ENCODE data around the gene PRKCI.
"Not testable (repeated sequence)": the region's sequence is repeated elsewhere in the genome, so short reads cannot be mapped to it uniquely, and the experiment has no call there.

PRKCI gene

DNA sequence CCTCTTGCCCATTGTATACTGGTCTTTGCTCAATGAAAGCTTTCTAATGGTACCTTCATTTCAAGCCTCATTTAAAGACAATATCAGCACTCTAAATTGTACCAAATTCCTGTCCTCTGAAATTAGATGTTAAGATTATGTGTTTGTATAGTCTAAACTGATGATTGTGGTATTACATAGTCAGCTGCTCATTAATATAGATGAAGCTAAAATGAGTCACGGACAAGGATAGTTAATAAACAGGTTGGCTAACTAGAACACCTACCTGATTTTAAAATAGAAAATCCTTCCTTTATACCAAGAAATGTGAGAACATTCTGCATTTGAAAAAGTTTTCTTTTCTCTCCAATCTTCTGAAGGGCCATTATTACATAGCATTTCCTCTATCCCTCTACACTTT lies 2.9 kb downstream of the PRKCI start:
- no peak for DNase-seq

- no peak for DNase-seq
Measured at GRCh38 chr3:170226426-170226960, 4.3 kb downstream of the PRKCI start.

GRCh38 chr3:170228093-170228766 lies 6.0 kb downstream of the PRKCI start:
- no peak for DNase-seq

DNA sequence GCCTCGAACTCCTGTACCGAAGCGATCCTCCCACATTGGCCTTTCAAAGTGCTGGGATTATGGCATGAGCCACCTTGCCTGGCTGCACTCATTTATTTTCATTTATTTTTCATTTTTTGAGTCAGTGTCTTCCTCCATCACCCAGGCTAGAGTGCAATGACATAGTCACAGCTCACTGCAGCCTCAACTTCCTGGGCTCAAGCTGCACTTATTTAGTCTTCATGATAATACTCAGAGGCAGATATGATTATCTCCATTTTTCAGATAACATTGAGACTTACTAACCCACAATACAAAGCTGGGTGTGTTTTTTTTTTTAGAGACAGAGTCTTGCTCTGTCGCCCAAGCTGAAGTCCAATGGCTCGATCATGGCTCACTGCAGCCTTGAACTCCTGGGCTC lies 10.0 kb downstream of the PRKCI start:
- DNase-seq, result no peak

GRCh38 chr3:170233530-170233929 lies 11.3 kb downstream of the PRKCI start:
- DNase-seq, result no peak

GRCh38 chr3:170240142-170240541 lies 17.9 kb downstream of the PRKCI start:
- DNase-seq, result no peak

GRCh38 chr3:170240671-170241070 lies 18.4 kb downstream of the PRKCI start:
- no peak for DNase-seq

GRCh38 chr3:170244576-170244975 lies 22.4 kb downstream of the PRKCI start:
- no peak for DNase-seq

GRCh38 chr3:170247875-170248274 lies 25.7 kb downstream of the PRKCI start:
- DNase-seq, result no peak

GRCh38 chr3:170256597-170256996 lies 34.4 kb downstream of the PRKCI start:
- DNase-seq, result no peak

DNA sequence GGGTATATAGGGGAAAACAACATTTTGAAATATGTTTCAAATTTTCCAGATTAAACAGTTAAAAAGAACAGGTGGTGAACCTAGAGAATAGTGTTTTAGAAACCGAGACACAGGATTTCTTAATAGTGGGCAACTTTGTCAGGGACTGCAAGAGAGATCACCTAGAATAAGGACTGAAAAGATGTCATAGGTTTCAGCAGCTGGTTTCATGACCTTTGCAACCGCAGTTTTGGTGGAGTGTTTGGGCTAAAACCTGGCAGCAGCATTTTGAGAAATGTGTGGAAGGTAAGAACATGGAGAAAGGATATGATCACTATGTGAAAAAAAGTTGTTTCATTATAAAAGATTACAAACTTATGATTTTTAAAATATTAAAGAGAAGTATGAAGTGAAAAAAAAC lies 34.9 kb downstream of the PRKCI start:
- DNase-seq, result no peak

GRCh38 chr3:170258105-170258487 lies 35.9 kb downstream of the PRKCI start:
- no peak for DNase-seq

- DNase-seq, result no peak
Measured at GRCh38 chr3:170259907-170260306, 37.7 kb downstream of the PRKCI start.

- no peak for DNase-seq
Measured at GRCh38 chr3:170267793-170268192, 45.6 kb downstream of the PRKCI start.

DNA sequence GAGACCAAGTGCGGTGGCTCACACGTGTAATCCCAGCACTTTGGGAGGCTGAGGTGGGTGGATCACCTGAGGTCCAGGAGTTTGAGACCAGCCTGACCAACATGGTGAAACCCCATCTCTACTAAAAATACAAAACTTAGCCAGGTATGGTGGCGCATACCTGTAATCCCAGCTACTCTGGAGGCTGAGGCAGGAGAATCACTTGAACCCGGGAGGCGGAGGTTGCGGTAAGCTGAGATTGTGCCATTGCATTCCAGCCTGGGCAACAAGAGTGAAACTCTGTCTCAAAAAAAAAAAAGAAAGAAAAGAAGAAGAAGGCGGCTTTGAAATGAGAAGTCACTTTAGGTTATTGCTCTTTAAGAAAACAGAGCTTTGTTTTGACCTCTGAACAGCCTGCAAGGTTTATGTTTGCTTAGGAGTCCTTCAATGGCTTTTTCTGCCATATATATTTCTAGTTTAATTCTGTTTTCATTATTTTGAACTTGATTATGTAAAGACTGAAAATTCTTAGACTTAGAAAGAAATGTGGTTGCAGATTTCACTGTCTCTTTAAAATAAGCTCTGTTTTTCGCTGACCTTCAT lies 47.5 kb downstream of the PRKCI start:
- DNase-seq, result not testable (repeated sequence)

DNA sequence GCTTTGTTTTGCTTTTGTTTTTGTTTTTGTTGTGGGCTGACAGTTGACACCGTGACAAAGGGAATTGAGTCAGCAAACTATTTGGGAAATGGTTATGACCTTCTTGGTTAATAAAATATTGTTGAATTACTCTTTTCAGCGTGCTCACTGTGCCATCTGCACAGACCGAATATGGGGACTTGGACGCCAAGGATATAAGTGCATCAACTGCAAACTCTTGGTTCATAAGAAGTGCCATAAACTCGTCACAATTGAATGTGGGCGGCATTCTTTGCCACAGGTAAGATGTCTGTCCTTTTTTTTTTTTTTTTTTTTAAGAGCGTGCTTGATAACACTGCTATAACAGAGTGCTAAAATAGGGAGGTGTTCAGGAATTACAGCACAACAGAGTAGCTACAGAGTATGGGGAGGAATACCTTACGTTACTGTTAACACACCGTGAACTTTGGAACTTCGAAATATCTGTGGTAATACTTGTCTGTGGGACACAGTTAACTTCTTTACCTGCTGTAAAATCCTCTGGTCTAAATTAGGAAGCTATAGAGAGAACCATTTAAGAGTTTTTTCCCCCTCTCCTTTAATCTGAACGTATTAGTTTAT lies 48.2 kb downstream of the PRKCI start:
- no peak for DNase-seq

- DNase-seq, result no peak
Measured at GRCh38 chr3:170274641-170275040, 52.4 kb downstream of the PRKCI start.

- DNase-seq, result no peak
Measured at GRCh38 chr3:170275832-170276231, 53.6 kb downstream of the PRKCI start.

GRCh38 chr3:170277311-170277710 lies 55.1 kb downstream of the PRKCI start:
- DNase-seq, result not testable (repeated sequence)

DNA sequence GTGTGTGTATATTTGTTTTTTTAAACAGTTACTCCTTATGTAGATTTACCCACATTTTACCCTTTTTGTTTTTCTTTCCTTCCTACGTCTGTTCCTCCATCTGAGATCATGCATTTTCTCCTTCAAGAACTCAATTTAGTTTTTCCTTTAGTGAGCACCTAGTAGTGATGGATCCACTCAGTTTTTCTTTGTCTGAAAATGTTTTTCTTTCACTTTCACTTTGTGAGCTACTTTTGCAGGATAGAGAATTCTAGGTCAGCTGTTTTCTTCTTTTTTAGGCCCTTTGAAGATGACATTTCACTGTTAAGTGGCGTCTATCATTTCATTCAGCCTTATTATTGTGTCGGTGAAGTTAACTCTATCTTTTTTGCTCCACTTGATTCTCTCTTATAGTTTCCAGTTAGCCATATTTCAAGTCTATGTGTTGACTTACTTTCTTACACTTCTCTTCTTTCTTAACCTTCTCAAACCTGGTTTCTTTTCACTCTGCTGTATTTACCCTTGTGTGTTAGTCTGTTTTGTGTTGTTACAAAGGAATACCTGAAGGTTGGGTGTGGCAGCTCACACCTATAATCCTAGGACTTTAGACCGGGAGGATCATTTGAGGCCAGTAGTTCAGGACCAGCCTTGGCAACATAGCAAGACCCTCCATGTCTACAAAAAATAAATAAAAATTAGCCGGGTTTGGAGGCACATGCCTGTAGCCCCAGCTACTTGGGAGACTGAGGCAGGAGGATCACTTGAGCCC lies 55.8 kb downstream of the PRKCI start:
- DNase-seq, result no peak

- no peak for DNase-seq
Measured at GRCh38 chr3:170278627-170279026, 56.4 kb downstream of the PRKCI start.

DNA sequence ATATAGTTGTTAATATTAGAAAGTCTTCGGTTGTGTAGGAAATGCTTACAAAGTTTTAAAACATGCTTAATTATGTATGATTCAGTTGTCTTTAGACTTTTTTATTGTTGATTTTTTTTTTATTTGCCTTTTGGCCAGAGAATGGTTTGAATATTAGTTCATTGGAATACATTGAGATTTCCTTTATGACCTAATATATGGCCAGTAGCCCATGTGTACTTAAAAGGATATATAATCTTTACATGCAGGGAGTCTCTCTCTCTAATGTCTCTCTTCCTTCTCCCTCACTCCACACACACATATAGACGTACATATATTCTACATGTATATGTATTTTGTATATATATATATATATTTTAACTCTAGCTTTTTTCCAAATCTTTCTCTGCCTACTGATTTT lies 68.0 kb downstream of the PRKCI start:
- DNase-seq, result no peak

- DNase-seq, result no peak
Measured at GRCh38 chr3:170295586-170295985, 73.4 kb downstream of the PRKCI start.

DNA sequence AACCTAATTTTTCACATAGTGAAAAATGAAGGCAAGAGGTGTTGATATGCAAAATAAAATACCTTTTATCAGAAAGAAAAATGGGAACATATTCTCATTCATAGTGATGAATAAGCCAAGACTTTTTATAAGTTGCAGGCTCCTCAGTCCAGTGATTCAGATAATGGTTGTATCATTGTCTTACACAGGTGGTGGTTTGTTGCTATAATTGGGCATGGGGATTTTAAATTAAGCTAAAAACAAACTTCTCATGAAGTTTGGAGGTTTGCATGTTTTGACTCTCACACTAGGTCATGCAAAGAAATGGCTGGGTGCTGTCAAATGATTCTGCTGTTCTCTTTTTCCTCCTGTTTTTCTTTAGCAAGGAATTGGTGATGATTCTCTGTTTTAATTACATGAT lies 74.5 kb downstream of the PRKCI start:
- no peak for DNase-seq
